Activated CD8-positive, alpha-beta T cell treated with anti-CD3 and anti-CD28 coated beads for 36 hours (primary cell): ENCODE measurements around the gene LRRK1. TPM values are rescaled to one million over a fixed set of nuclear protein-coding genes. Genes with fewer than 3 reads are reported as not detected.

ENCODE experiments used
- ATAC-seq: fragments of 200-7000 bp; cut with Tn5 transposase; one replicate; pipeline ENCODE4 v1.10.0; 2021; ENCODE audit warnings: mild to moderate bottlenecking, moderate library complexity
- CTCF ChIA-PET: fragments of 350-600 bp; sonication (Branson Sonifier 250); formaldehyde crosslinking; loops from one replicate; lab custom pipeline; 2021; ENCODE audit warnings: antibody characterized with exemption; lab: Charles Lee
- POLR2A ChIA-PET: fragments of 350-600 bp; sonication (Branson Sonifier 250); formaldehyde crosslinking; loops from one replicate; lab custom pipeline; 2021; ENCODE audit warnings: antibody characterized with exemption; lab: Charles Lee
- DNase-seq: peaks from one replicate; pipeline ENCODE4 v3.0.0-alpha.2; 2020
- H3K27ac Mint-ChIP-seq: one replicate; pipeline ENCODE4 v1.8.0; 2021; ENCODE audit warnings: mild to moderate bottlenecking, mixed read lengths
- H3K27me3 Mint-ChIP-seq: one replicate; pipeline ENCODE4 v1.8.0; 2021; ENCODE audit warnings: mixed read lengths
- H3K36me3 Mint-ChIP-seq: one replicate; pipeline ENCODE4 v1.8.0; 2021; ENCODE audit warnings: low read depth, mixed read lengths
- H3K4me1 Mint-ChIP-seq: one replicate; pipeline ENCODE4 v1.8.0; 2021; ENCODE audit warnings: low read depth, mixed read lengths
- H3K4me3 Mint-ChIP-seq: one replicate; pipeline ENCODE4 v1.8.0; 2021; ENCODE audit warnings: mild to moderate bottlenecking, moderate library complexity, mixed read lengths
- H3K9me3 Mint-ChIP-seq: one replicate; pipeline ENCODE4 v1.8.0; 2021; ENCODE audit warnings: mixed read lengths
- CTCF ChIP-seq: fragments of 200-600 bp; IDR thresholded peaks from one replicate; pipeline ENCODE4 v1.8.0; 2022; ENCODE audit warnings: antibody characterized with exemption, mild to moderate bottlenecking
- intact Hi-C: fragments of 100-400 bp; cut with micrococcal nuclease; formaldehyde crosslinking; loops from one replicate; pipeline ENCODE4 v1.10.0; 2022
- total RNA-seq, 2 experiments: library from RNA; stranded (reverse); gene quantifications; one replicate each; pipeline ENCODE4 v1.2.3, GENCODE V29; 2021

LRRK1 gene
- total RNA-seq, 2 experiments from 2014 or later, result 0.50 to 0.83 TPM

GRCh38 chr15:100877551-100877950, 41.6 kb upstream of the LRRK1 start:
- DNase-seq (no peak), ATAC-seq (no peak)
- H3K4me1 Mint-ChIP-seq, result no peaks in the 10 kb centered on the region
- H3K36me3 Mint-ChIP-seq, result no peaks in the 10 kb centered on the region
- no peaks in the 10 kb centered on the region for H3K9me3 Mint-ChIP-seq
- peaks cover 52% of the 10 kb centered on the region for H3K27me3 Mint-ChIP-seq
- ChIA-PET POLR2A (interaction anchor here (0.8 kb wide), 1 partner anchor 53 kb away, joined by 3 read pairs; no protein-coding TSS in a partner anchor), CTCF (interaction anchor here (0.9 to 1.4 kb wide), 3 partner anchors 10 to 527 kb away, joined by 3 read pairs; no protein-coding TSS in a partner anchor)
- intact Hi-C loops, result no loop called here
- H3K27ac Mint-ChIP-seq, result no peak overlapping the region
- H3K4me3 Mint-ChIP-seq, result no peak overlapping the region
- TF ChIP-seq CTCF, result no peak

- Mint-ChIP-seq H3K27me3 (peaks cover 56% of the 10 kb centered on the region), H3K4me1 (no peaks in the 10 kb centered on the region), H3K9me3 (no peaks in the 10 kb centered on the region), H3K36me3 (no peaks in the 10 kb centered on the region), H3K27ac (no peak overlapping the region), H3K4me3 (no peak overlapping the region)
- intact Hi-C loops, result no loop called here
- DNase-seq, result no peak
- CTCF ChIA-PET, result interaction anchor here (0.9 to 1.4 kb wide), 4 partner anchors 11 to 528 kb away, joined by 3 read pairs; no protein-coding TSS in a partner anchor
- POLR2A ChIA-PET, result interaction anchor here (0.8 kb wide), 1 partner anchor 52 kb away, joined by 3 read pairs; no protein-coding TSS in a partner anchor
- ATAC-seq, result no peak
- no peak for TF ChIP-seq CTCF
Observed at GRCh38 chr15:100878130-100878529, 41.0 kb upstream of the LRRK1 start.

GRCh38 chr15:100878648-100879047, 40.5 kb upstream of the LRRK1 start:
- peaks cover 60% of the 10 kb centered on the region for H3K27me3 Mint-ChIP-seq
- H3K27ac Mint-ChIP-seq, result no peak overlapping the region
- intact Hi-C loops, result no loop called here
- ATAC-seq (no peak), DNase-seq (no peak)
- H3K36me3 Mint-ChIP-seq, result no peaks in the 10 kb centered on the region
- POLR2A ChIA-PET, result interaction anchor here (0.8 kb wide), 1 partner anchor 52 kb away, joined by 3 read pairs; no protein-coding TSS in a partner anchor
- CTCF ChIA-PET, result interaction anchor here (1.0 to 1.1 kb wide), 2 partner anchors 39 kb away, joined by 3 read pairs; no protein-coding TSS in a partner anchor
- no peaks in the 10 kb centered on the region for H3K4me1 Mint-ChIP-seq
- H3K4me3 Mint-ChIP-seq, result peak overlapping the region; percentile 58
- H3K9me3 Mint-ChIP-seq, result no peaks in the 10 kb centered on the region
- no peak for TF ChIP-seq CTCF

- no peak for TF ChIP-seq CTCF
- Mint-ChIP-seq H3K27me3 (peaks cover 64% of the 10 kb centered on the region), H3K36me3 (no peaks in the 10 kb centered on the region), H3K4me3 (no peak overlapping the region), H3K4me1 (no peaks in the 10 kb centered on the region), H3K9me3 (no peaks in the 10 kb centered on the region), H3K27ac (no peak overlapping the region)
- ChIA-PET CTCF (no interaction called here), POLR2A (no interaction called here)
- intact Hi-C loops, result no loop called here
- no peak for ATAC-seq
- DNase-seq, result no peak
Observed at GRCh38 chr15:100879061-100879463, 40.1 kb upstream of the LRRK1 start.

GRCh38 chr15:100879464-100880138, 39.6 kb upstream of the LRRK1 start, which contains the start of gene ALDH1A3:
TSS of gene ALDH1A3 (plus strand) at chr15:100879831. CDS start at chr15:100879908, 77 bp downstream.
- no peaks in the 10 kb centered on the region for H3K4me1 Mint-ChIP-seq
- TF ChIP-seq CTCF, result no peak
- DNase-seq, result peak; percentile 12
- CTCF ChIA-PET, result interaction anchor here (1.4 kb wide), 1 partner anchor 10 kb away, joined by 3 read pairs; no protein-coding TSS in a partner anchor
- H3K27ac Mint-ChIP-seq, result no peak within 1 kb of the TSS
- no peaks in the 10 kb centered on the region for H3K9me3 Mint-ChIP-seq
- peak; percentile 64 for ATAC-seq
- intact Hi-C loops, result no loop called here
- no peaks in the 10 kb centered on the region for H3K36me3 Mint-ChIP-seq
- peak within 1 kb of the TSS; percentile 58 for H3K4me3 Mint-ChIP-seq
- POLR2A ChIA-PET, result no interaction called here
- peaks cover 66% of the 10 kb centered on the region for H3K27me3 Mint-ChIP-seq
